ENCODE results near the gene WDR6. TPM values are rescaled to one million over a fixed set of nuclear protein-coding genes. Genes with fewer than 3 reads are reported as not detected.

The WDR6 gene
- total and polyA plus RNA-seq, 2 donors (not counting 1 experiment from before 2014, with no cell fraction given), result 58.7 to 77.9 TPM

DNA sequence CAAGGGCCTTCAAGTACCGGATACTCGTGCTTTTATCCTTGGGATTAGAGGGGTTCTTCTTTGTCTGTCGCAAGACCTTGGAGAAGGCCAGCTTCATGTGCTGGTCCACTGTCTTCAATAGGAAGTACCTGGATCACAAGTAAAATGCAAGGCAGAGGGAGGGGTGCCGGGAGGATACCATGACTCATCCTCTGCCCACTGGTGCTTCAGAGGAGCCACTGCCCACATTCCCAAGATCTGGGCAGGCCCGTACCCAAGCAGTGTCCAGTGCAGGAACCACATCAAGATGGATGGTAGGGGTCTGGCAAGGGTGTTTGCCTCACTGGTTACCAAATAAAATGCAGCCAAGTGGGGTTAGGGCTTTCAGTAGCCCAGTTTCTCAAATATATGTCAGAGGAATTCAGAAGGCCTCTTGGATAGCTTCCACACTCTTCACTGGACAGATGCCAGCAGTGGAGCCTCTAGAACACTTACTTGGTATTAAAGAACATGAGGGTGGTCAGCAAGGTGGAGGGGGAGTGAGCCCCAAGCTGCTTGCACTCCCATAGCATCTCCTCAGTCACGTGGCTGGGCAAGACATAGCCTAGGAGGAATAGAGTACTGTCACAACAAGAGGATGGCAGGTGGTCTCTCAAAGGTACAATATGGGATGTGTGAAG is 25.6 kb downstream of the WDR6 start:
- Histone ChIP-seq H3K4me3 (replicated peaks in 1 of 4; ENCODE audit: control extremely low read depth in 1 of 4, insufficient read depth in 1 of 4, low read depth in 3 of 4, low read length in 4 of 4) (no peak overlapping the region), H2AFZ (ENCODE audit: low read length) (no peak overlapping the region), H3K4me1 (ENCODE audit: control insufficient read depth, extremely low read depth, insufficient read depth, low read length) (peaks cover 5% of the 10 kb centered on the region), H3K79me2 (ENCODE audit: control insufficient read depth, insufficient read depth, low read length) (peaks cover 14% of the 10 kb centered on the region), H3K4me2 (ENCODE audit: extremely low read depth, insufficient read depth, low read length) (no peak overlapping the region), H3K36me3 (ENCODE audit: control insufficient read depth, insufficient read depth, low read length) (peaks cover 9% of the 10 kb centered on the region), H3K9me3 (ENCODE audit: control insufficient read depth, insufficient read depth, low read depth, low read length) (no peaks in the 10 kb centered on the region), H4K20me1 (ENCODE audit: control insufficient read depth, extremely low read depth, insufficient read depth, low read length) (no peaks in the 10 kb centered on the region), H3K9ac (ENCODE audit: insufficient read depth, low read length) (no peak overlapping the region), H3K27me3 (ENCODE audit: control insufficient read depth, insufficient read depth, low read length) (no peaks in the 10 kb centered on the region), H3K27ac (ENCODE audit: insufficient read depth, low read length) (no peak overlapping the region)
- TF ChIP-seq, protein P1, sequence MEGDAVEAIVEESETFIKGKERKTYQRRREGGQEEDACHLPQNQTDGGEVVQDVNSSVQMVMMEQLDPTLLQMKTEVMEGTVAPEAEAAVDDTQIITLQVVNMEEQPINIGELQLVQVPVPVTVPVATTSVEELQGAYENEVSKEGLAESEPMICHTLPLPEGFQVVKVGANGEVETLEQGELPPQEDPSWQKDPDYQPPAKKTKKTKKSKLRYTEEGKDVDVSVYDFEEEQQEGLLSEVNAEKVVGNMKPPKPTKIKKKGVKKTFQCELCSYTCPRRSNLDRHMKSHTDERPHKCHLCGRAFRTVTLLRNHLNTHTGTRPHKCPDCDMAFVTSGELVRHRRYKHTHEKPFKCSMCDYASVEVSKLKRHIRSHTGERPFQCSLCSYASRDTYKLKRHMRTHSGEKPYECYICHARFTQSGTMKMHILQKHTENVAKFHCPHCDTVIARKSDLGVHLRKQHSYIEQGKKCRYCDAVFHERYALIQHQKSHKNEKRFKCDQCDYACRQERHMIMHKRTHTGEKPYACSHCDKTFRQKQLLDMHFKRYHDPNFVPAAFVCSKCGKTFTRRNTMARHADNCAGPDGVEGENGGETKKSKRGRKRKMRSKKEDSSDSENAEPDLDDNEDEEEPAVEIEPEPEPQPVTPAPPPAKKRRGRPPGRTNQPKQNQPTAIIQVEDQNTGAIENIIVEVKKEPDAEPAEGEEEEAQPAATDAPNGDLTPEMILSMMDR (conservative IDR thresholded peaks at IDR 0.05 in 1 of 2, IDR thresholded peaks at IDR 0.05 in 1 of 2; ENCODE audit: low read depth in 1 of 2, low read length in 2 of 2), result no peak
- TF ChIP-seq EZH2 (IDR thresholded peaks at IDR 0.05; ENCODE audit: low read length, missing control alignments), result no peak
- DNase-seq (ENCODE audit: low read depth in 2 of 2), result peak in 1 of 2 donors; percentile 43

- no peak for DNase-seq (ENCODE audit: low read depth in 2 of 2)
- TF ChIP-seq, protein P1 (conservative IDR thresholded peaks at IDR 0.05 in 1 of 2, IDR thresholded peaks at IDR 0.05 in 1 of 2; ENCODE audit: low read depth in 1 of 2, low read length in 2 of 2), result no peak
- H3K9ac ChIP-seq (ENCODE audit: insufficient read depth, low read length), result no peak overlapping the region
Measured at GRCh38 chr3:49034650-49035049, 27.5 kb downstream of the WDR6 start.

GRCh38 chr3:49035281-49035680 is 28.1 kb downstream of the WDR6 start:
- no peaks in the 10 kb centered on the region for H3K79me2 ChIP-seq (ENCODE audit: control insufficient read depth, insufficient read depth, low read length)
- H3K27me3 ChIP-seq (ENCODE audit: control insufficient read depth, insufficient read depth, low read length), result no peaks in the 10 kb centered on the region
- H3K9me3 ChIP-seq (ENCODE audit: control insufficient read depth, insufficient read depth, low read depth, low read length), result no peaks in the 10 kb centered on the region
- no peak overlapping the region for H3K27ac ChIP-seq (ENCODE audit: insufficient read depth, low read length)
- no peak overlapping the region for H2AFZ ChIP-seq (ENCODE audit: low read length)
- H3K4me3 ChIP-seq (replicated peaks in 1 of 4; ENCODE audit: control extremely low read depth in 1 of 4, insufficient read depth in 1 of 4, low read depth in 3 of 4, low read length in 4 of 4), result no peak overlapping the region
- no peaks in the 10 kb centered on the region for H3K4me1 ChIP-seq (ENCODE audit: control insufficient read depth, extremely low read depth, insufficient read depth, low read length)
- DNase-seq (ENCODE audit: low read depth in 2 of 2), result no peak
- no peak overlapping the region for H3K9ac ChIP-seq (ENCODE audit: insufficient read depth, low read length)
- H3K4me2 ChIP-seq (ENCODE audit: extremely low read depth, insufficient read depth, low read length), result no peak overlapping the region
- H4K20me1 ChIP-seq (ENCODE audit: control insufficient read depth, extremely low read depth, insufficient read depth, low read length), result no peaks in the 10 kb centered on the region
- H3K36me3 ChIP-seq (ENCODE audit: control insufficient read depth, insufficient read depth, low read length), result peaks cover 9% of the 10 kb centered on the region
- TF ChIP-seq, protein P1 (conservative IDR thresholded peaks at IDR 0.05 in 1 of 2, IDR thresholded peaks at IDR 0.05 in 1 of 2; ENCODE audit: low read depth in 1 of 2, low read length in 2 of 2), result no peak
- no peak for TF ChIP-seq EZH2 (IDR thresholded peaks at IDR 0.05; ENCODE audit: low read length, missing control alignments)

More at GRCh38 chr3:49034650-49035049, 27.5 kb downstream of the WDR6 start:
- Histone ChIP-seq H2AFZ (ENCODE audit: low read length) (no peak overlapping the region), H3K4me2 (ENCODE audit: extremely low read depth, insufficient read depth, low read length) (no peak overlapping the region), H3K4me3 (replicated peaks in 1 of 4; ENCODE audit: control extremely low read depth in 1 of 4, insufficient read depth in 1 of 4, low read depth in 3 of 4, low read length in 4 of 4) (no peak overlapping the region), H3K9me3 (ENCODE audit: control insufficient read depth, insufficient read depth, low read depth, low read length) (no peaks in the 10 kb centered on the region), H3K27ac (ENCODE audit: insufficient read depth, low read length) (no peak overlapping the region), H3K79me2 (ENCODE audit: control insufficient read depth, insufficient read depth, low read length) (no peaks in the 10 kb centered on the region), H3K36me3 (ENCODE audit: control insufficient read depth, insufficient read depth, low read length) (peaks cover 9% of the 10 kb centered on the region), H3K4me1 (ENCODE audit: control insufficient read depth, extremely low read depth, insufficient read depth, low read length) (no peaks in the 10 kb centered on the region), H3K27me3 (ENCODE audit: control insufficient read depth, insufficient read depth, low read length) (no peaks in the 10 kb centered on the region), H4K20me1 (ENCODE audit: control insufficient read depth, extremely low read depth, insufficient read depth, low read length) (no peaks in the 10 kb centered on the region)

All from fibroblast of lung (primary cell).